SK-MEL-5 (cell line): Measurements from ENCODE around the gene LRRC4B. TPM values are rescaled to one million over a fixed set of nuclear protein-coding genes. Genes with fewer than 3 reads are reported as not detected.
"Not testable (repeated sequence)": the region's sequence is repeated elsewhere in the genome, so short reads cannot be mapped to it uniquely, and the experiment has no call there.

Experiments
- DNase-seq: peaks from one replicate; pipeline ENCODE4 v3.0.0-alpha.2; 2016; ENCODE audit warnings: low read depth, low spot score
- in situ Hi-C: cut with HindIII; loops from 2 replicates; pipeline ENCODE4 v1.10.0; 2016; ENCODE audit warnings: low sequenced_read_pairs, high pct_unique_total_duplicates, low pct_unique_long_range_greater_than_20kb
- polyA plus RNA-seq, 2 experiments: library from polyadenylated mRNA; depleted of rRNA; stranded (reverse); fragments of >200 nt; gene quantifications; 2 replicates each; pipeline ENCODE4 v1.2.3, GENCODE V29; 2015
- total RNA-seq: library from RNA; depleted of rRNA; stranded (reverse); fragments of >200 nt; shearing (Covaris generic); gene quantifications from 2 replicates; pipeline ENCODE4 v1.2.3, GENCODE V29; 2014; rRNA removed

LRRC4B gene
- 6.3 and 6.9 TPM in 2 replicates for total RNA-seq
- polyA plus RNA-seq (2015; cell fraction: cytosol; rRNA removed) = 24.4 and 26.3 TPM in 2 replicates
- 5.2 and 12.9 TPM in 2 replicates for polyA plus RNA-seq (2015; cell fraction: nucleus; rRNA removed)

DNA sequence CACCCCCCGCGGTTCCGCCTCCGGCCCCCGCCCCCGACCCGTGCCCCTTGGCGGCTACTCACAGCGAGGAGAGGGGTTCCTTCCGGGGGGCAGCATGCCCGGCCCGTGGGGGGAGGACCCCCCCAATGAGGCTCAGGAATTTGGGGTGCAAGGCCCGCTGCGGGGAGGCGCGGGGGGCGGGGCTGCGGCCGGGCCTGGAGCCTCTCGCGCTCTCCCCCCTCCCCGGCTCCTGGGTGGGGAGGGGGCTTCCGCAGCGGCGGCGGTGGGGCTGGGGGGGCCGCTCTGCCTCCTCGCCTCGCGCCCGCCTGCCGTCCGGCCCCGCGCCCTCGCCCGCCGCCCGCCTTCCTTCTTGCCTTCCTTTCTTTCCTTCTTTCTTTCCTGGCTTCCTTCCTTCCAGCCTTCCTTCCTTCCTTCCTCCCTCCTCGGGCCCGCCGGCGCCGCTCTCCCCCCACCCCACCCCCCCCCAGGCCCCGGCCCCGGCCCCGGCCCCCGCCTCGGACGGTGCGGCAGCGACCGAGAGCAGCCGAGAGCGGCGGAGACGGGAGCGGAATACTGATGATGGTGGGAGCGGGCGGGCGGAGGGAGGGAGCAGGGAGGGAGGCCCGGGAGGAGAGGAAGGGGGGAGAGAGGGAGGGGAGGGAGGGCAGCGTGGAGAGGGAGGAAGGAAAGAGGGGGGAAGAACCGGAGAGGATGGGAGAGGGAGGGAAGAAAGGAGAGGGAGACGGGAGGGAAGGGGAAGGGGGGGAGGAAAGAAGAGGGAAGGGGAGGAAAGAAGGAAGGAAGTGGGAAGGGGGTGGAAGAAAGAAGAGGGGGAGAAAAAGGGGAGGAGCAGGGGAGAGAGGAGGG lies at the start of gene LRRC4B:
Gene LRRC4B (minus strand): TSS at position 554 of the 846 bp plus-strand sequence. CDS start 19,597 bp downstream, outside the sequence.
- in situ Hi-C loops = no loop called here

GRCh38 chr19:50612504-50613404 lies 44.5 kb upstream of the LRRC4B start:
- in situ Hi-C loops = not testable (repeated sequence)

More for the DNA sequence above, at the start of gene LRRC4B:
- DNase-seq = peak; percentile 36

DNA sequence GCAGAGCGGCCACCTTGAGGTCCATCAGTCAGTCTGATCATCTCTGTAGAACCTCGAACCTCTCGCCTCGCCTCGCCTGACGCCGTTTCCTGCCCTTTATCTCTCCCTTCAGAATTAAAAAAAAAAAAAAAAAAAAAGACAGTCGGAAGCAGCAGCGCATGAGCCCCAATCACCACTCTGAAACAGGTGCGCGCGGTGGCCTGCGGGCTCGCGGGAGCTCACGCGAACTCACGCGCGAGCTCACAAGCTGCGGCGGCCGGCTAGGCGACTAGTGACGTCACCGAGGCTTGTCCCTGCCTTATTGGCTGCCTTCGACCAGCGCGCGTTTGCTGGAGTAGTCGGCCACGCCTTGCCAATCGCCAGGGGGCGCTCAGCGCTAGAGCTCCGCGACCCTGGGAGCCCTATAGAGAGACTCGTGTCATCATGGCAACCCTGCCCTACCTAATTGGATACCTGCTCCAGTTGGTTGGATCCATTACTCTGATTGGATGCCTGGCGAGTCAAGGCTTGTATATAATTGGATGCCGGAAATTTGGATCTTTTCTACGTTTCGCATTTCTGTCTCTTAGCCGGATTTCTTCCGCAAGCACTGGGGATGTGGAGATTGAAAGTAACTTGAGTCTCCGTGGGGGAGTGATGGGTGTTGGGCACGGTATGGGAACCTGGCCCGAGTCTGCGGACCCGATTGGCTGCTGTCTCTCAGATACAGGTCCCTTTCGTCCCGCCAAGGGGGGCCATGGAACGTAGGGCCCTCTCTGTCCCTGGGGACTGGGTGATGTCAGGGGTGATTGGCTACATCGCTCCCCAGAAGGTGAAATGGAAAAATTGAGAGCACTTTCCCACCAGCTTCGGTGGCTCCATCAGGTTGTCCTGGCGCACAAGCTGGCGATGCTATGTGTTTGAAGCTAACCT lies 39.9 kb upstream of the LRRC4B start:
- in situ Hi-C loops = no loop called here
- DNase-seq = peak; percentile 97

More at GRCh38 chr19:50612504-50613404, 44.5 kb upstream of the LRRC4B start:
- DNase-seq = not testable (repeated sequence)

DNA sequence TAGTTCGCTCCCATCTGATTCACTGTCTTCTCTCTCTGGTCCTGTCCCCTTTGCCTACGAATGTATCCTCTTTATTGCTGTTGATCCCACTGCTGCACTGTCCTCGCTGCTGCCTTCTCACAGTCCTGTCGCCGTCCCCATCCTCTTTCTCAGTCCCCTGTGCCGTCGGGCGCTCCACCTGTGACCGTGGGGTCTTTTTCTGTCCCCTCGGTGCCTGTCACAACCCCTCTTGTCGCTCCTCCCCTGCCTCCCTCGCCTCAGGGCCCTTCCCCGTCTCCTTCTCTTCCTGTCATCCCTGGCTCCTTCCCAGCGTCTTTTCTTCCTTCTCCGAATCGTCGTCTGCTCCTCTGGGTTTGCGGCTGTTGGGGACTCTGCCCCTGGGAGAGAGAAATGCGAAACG lies 39.2 kb upstream of the LRRC4B start:
- in situ Hi-C loops = no loop called here
- no peak for DNase-seq

DNA sequence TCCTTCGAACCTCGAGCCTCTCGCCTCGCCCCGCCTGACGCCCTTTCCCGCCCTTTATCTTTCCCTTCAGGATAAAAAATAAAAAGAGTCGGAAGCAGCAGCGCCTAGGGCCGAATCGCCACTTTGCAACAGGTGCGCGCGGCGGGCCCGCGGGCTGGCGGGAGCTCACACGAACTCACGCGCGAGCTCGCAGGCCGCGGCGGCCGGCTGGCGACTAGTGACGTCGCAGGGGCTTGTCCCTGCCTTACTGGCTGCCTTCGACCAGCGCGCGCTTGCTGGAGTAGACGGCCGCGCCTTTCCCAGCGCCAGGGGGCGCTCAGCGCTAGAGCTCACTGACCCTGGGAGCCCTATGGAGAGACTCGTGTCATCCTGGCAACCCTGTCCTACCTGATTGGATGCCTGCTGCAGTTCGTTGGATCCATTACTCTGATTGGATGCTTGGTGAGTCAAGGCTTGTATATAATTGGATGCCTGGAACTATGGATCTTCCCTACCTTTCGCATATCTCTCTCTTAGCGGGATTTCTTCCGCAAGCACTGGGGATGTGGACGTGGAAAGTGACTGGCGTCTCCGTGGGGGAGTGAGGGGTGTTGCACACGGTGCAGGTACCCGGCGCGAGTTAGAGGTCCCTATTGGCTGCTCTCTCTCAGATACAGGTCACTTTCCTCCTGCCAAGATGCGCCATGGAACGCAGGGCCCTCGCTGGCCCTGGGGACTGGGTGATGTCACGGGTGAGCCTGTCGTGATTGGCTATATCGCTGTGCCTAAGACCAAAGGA lies 38.0 kb upstream of the LRRC4B start:
- DNase-seq = peak; percentile 94
- in situ Hi-C loops = not testable (repeated sequence)

GRCh38 chr19:50604264-50605073 lies 36.2 kb upstream of the LRRC4B start:
- peak; percentile 51 for DNase-seq
- in situ Hi-C loops = not testable (repeated sequence)

DNA sequence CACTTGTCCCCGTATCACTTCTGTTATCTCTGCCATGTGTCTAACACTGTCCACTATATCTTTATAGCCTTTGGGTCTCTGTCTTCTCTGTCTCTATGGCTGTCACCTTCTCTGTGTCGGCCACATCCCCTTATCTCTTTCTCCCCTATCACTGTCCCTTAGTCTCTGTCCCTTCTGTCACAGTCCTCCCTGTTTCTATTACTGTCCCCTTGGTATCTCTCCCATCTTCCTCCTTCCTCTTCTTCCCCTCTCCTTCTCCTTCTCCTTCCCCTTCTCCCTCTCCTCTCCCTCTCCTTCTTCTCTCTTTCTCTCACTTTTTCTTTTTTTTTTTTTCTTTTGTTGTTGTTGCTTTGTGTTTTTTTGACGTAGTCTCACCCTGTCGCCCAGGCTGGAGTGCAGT lies 34.7 kb upstream of the LRRC4B start:
- in situ Hi-C loops = no loop called here
- DNase-seq = no peak

DNA sequence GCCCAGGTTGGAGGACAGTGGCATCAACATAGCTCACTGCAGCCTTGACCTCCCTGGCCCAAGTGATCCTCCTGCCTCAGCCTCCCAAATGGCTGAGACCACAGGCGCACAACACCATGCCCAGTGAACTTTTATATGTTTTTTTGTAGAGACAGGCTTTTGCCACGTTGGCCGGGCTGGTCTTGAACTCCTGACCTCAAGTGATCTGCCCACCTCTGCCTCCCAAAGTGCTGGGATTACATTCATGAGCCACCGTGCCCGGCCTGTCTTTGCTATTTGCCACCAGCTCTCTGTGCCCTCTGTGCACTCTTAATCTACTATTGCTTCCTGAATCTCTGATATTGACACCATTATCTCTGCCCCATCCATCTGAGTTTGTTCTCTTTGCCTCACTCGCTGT lies 34.3 kb upstream of the LRRC4B start:
- no peak for DNase-seq
- in situ Hi-C loops = no loop called here

- in situ Hi-C loops = no loop called here
- DNase-seq = no peak
Measured at GRCh38 chr19:50602089-50602422, 33.8 kb upstream of the LRRC4B start.

DNA sequence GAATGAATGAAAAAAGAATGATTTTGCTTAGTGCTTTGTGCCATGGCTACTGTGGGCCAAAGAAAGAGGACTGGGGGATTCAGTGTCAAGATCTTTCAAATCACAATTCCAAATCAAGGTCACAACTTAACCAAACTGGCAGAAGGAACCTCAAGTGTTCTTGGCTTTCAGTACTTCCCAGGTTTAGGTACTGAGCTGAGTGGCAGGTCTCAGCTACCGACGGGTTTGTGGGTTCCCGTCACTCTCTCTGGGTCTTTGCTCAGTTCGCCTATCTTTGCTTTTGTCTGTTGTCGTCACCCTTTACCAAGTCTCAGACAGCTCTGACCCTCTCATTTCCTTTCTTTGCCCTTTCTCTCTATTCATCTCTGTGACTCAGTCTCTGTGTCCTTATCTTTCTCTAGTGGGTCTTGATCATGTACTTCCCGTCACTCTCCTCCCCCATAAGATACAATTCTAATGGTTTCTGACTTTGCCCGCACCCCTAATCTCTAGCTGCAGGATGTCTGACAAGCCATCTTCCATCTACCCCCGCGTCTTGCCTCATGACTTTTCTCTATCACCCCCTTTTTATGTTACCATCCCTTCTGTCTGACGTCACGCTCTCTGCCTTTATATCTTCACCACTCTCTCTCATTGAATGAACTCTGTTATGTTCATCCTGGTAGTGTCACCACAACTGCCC lies 33.3 kb upstream of the LRRC4B start:
- no peak for DNase-seq
- in situ Hi-C loops = no loop called here

DNA sequence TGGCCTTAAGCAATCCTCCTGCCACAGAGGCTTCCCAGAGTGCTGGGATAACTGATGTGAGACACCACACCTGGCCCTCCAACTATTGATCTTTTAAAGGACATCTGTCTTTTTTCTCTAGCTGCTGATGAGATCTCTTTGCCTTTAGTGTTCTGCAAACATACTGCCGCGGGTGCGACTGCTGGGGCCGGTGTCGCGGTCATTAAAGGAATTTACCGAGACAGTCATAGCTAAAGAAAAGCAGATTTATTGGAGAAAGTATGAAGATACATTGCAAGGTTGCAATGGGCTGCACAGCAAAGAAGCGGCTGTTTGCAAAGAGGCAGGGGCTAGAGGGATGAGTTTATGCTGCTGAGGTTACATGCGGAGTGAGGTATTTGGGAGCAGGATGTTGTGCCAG lies 31.2 kb upstream of the LRRC4B start:
- DNase-seq = no peak
- in situ Hi-C loops = no loop called here

- in situ Hi-C loops = no loop called here
Measured at GRCh38 chr19:50590191-50590590, 22.0 kb upstream of the LRRC4B start.

DNA sequence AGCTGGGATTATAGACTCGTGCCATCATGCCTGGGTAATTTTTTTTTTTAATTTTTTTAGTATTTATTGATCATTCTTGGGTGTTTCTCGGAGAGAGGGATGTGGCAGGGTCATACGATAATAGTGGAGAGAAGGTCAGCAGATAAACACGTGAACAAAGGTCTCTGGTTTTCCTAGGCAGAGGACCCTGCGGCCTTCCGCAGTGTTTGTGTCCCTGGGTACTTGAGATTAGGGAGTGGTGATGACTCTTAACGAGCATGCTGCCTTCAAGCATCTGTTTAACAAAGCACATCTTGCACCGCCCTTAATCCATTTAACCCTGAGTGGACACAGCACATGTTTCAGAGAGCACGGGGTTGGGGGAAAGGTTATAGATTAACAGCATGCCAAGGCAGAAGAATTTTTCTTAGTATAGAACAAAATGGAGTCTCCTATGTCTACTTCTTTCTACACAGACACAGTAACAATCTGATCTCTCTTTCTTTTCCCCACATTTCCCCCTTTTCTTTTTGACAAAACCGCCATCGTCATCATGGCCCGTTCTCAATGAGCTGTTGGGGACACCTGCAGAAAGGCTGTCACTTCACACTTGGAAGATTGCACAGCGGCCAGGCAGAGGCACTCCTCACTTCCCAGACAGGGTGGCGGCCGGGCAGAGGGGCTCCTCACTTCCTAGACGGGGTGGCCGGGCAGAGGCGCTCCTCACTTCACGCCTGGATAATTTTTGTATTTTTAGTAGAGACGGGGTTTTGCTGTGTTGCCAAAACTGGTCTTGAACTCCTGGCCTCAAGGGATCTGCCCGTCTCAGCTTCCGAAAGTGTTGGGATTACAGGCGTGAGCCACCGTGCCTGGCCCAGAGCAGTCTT lies 13.8 kb upstream of the LRRC4B start:
- in situ Hi-C loops, DNase-seq: not testable (repeated sequence)

More at GRCh38 chr19:50590191-50590590, 22.0 kb upstream of the LRRC4B start:
- no peak for DNase-seq

DNA sequence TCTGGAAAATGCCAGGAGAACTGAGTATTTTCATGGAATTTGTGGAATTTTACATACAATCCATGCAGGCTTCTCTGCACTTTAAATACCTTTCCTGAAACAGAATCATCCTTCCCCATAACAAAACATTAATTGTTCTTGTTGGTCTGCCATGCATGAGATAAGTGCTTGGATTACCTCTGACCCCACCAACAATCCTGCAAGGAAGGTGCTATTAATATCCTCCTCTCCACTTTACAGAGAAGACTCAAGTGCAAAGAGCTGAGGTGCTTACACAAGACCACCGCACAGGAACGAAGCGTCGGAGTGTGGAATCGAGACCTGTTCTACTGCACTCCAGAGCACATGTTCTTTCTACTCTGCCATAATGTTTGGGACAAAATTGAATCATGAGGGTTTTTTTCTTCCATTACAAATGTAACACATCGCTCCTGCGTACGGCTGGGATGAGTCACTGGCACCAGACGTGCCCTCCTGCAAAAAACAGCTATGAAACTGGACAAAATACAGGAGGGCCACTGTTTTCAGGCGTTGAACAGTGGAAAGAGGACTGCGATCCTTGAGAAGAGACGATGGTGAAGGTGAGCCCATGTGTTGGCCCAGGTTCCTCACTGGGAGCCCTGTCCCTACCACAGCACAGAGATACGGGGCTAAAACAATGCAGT lies 12.9 kb upstream of the LRRC4B start:
- in situ Hi-C loops = no loop called here
- peak; percentile 85 for DNase-seq
